Ureter (tissue), 1 donor: ENCODE measurements around the gene KDM2A. TPM values are rescaled to one million over a fixed set of nuclear protein-coding genes. Genes with fewer than 3 reads are reported as not detected.

ENCODE experiments used
- DNase-seq: peaks from one replicate; pipeline ENCODE4 v3.0.0-alpha.2; 2020; ENCODE audit warnings: low spot score
- total RNA-seq: library from RNA; stranded (reverse); gene quantifications from one replicate; pipeline ENCODE4 v1.2.4, GENCODE V29; 2023
- donor health status: DM: yes; HTN: yes; CAD: no.

The KDM2A gene
- total RNA-seq, 1 donor from 2014 or later = 106 TPM

DNA sequence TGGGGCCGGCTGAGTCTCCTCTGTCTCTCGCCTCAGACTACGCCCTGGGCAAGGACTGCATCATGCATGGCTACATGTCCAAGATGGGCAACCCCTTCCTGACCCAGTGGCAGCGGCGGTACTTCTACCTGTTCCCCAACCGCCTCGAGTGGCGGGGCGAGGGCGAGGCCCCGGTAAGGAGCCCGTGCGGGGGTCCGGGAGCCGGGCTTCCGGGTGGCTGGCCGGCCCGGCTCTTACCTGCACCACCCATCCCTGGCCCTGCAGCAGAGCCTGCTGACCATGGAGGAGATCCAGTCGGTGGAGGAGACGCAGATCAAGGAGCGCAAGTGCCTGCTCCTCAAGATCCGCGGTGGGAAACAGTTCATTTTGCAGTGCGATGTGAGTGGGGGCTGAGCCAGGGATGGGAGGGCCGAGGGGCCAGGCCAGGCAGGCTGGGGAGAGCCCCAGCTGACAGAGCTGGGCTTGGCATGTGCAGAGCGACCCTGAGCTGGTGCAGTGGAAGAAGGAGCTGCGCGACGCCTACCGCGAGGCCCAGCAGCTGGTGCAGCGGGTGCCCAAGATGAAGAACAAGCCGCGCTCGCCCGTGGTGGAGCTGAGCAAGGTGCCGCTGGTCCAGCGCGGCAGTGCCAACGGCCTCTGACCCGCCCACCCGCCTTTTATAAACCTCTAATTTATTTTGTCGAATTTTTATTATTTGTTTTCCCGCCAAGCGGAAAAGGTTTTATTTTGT, 165.9 kb downstream of the KDM2A start:
- DNase-seq = no peak

DNA sequence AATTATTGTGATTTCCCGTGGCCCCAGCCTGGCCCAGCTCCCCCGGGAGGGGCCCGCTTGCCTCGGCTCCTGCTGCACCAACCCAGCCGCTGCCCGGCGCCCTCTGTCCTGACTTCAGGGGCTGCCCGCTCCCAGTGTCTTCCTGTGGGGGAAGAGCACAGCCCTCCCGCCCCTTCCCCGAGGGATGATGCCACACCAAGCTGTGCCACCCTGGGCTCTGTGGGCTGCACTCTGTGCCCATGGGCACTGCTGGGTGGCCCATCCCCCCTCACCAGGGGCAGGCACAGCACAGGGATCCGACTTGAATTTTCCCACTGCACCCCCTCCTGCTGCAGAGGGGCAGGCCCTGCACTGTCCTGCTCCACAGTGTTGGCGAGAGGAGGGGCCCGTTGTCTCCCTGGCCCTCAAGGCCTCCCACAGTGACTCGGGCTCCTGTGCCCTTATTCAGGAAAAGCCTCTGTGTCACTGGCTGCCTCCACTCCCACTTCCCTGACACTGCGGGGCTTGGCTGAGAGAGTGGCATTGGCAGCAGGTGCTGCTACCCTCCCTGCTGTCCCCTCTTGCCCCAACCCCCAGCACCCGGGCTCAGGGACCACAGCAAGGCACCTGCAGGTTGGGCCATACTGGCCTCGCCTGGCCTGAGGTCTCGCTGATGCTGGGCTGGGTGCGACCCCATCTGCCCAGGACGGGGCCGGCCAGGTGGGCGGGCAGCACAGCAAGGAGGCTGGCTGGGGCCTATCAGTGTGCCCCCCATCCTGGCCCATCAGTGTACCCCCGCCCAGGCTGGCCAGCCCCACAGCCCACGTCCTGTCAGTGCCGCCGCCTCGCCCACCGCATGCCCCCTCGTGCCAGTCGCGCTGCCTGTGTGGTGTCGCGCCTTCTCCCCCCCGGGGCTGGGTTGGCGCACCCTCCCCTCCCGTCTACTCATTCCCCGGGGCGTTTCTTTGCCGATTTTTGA, 166.8 kb downstream of the KDM2A start:
- no peak for DNase-seq

DNA sequence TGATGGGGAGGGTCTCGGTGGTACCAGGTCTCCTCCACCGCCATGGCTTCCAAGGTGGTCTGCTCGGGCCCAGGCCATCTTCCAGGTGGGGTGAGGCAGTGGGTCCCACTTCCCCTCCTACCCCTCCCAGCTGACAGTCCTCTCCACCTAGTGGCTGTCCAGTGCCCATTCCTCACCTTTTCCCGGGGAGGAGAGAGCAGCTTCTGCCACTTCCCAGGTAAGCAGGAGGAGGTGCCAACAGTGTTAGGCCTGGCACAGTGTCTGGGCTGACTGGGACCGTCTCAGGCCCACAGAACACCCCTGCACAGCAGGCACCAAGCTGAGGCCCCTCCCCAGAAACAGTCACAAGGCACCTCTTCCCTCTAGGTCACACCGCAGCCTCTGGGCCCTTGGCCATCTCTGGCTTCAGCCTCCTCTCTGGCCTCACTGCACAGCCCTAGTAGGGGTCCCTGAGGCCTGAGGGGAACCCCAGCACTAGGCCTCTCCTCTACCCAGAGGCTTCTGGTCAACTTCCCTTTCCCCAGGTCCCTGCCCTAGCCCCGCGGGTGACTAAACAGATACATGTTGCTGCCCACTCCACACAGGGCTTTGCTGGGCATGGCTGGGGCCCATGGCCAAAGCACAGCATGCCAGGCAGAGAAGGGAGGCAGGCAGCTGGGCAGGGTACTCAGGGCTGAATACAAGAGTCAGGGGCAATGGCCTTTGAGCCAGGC, 167.7 kb downstream of the KDM2A start:
- no peak for DNase-seq

DNA sequence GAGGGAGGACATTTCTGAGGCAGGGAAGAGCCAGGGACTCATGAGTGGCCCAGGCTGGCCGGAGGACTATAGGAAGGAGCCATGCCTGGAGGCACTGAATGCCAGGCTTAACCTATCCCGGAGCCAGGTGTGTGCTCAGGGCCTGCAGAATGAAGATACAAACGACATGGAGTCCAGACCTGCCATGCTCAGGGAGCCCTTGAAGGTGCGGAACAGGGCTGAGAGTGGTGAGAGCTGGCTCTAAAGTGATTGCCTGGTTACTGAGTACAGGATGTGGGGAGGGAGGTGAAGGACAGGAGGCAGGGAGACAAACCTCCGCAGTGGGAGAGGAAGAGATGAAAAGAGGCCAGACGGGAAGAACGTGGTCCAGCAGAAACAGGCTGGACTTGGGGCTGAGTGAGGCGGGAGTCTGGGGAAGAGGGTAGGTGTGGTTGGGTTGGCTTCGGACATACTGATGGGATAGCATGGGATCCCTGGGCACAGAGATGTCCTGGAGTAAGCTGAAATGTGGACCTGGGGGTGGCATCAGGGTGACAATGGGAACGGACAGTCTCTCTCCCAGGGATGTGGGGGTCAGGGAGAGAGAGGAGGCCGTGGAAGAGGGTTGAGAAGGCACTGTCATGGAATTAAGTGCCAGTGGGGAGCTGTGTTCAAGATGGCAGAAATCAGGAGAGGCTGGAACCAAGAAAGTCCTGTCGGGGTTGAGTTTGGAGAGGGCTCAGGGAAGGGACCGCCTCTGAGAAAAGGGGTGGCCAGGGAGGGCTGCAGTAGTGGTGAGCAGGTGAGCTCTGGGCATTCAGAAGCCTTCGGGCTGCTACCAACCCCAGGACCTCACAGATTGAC, 168.5 kb downstream of the KDM2A start:
- DNase-seq = no peak

DNA sequence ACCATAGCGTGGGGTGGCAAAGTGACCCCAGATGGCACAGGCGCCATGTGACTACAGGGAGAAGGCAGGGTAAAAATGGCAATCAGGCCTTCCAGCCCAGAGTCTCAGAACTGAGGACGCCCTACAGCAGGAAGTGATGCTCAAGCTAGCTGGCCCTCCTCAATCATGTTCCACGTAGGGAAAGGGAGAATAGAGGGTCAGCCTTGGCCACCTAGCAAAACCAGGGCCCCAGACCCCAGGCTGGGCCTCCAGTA, 169.1 kb downstream of the KDM2A start:
- DNase-seq = no peak

DNA sequence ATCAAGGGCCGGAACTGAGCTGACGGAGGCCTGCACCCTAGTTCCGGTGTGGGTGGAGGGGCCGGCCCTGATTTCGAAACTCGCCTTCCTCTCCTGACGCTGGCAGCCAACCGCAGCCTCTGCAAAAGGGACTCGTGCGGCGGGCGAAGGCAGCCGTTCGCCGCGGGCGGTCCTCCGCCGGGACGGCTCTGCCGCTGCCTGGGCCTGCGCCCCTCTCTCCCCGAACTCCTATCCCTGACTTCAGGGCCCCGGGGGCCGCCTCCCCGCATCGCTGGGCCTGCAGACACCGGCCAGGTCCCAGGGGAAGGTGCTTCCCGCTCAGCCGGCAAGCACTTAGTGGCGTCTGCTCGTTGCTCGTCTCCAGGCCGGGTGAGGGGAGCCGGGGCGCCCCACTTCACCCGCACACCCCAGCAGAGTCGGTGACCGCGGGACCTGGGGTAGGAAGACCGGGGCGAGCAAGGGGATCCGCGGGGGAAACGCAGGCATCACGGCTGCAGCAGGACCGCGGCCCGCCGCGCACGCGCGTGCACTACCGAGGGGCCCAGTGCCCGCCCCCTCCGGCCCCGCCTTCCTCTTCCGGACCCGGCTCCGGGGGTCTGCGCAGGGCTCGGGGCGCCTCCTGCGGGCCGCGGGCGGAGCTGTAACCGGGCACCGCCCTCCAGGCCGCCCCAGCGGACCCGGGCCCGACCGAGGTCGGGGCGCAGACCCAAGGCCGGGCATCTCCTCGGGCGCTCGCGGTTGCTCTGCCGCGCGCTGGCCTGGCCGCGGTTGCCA, 169.6 kb downstream of the KDM2A start:
- peak; percentile 92 for DNase-seq

DNA sequence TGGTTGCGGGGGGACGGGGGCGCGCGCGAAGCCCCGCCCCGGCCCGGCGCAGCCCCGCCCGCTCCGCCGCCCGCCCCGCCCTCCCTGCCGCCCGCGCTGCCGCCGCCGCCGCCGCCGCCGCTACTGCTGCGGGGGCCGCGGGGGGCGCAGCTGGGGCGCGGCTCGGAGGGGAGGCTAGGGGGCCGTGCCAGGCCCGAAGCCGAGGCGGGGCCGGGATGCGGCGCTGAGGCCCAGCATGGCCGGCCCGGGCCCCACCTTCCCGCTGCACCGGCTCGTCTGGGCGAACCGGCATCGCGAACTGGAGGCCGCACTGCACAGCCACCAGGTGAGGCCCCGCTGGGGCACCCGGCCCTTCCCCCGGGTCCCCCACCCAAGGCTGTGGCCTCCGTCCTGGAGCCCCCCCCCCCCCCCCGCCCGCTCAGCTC, 170.2 kb downstream of the KDM2A start, which contains the start of gene ANKRD13D:
ANKRD13D (plus strand) TSS at position 78 of the 425 bp plus-strand sequence; CDS start at position 236, 158 bp downstream.
- DNase-seq = no peak

DNA sequence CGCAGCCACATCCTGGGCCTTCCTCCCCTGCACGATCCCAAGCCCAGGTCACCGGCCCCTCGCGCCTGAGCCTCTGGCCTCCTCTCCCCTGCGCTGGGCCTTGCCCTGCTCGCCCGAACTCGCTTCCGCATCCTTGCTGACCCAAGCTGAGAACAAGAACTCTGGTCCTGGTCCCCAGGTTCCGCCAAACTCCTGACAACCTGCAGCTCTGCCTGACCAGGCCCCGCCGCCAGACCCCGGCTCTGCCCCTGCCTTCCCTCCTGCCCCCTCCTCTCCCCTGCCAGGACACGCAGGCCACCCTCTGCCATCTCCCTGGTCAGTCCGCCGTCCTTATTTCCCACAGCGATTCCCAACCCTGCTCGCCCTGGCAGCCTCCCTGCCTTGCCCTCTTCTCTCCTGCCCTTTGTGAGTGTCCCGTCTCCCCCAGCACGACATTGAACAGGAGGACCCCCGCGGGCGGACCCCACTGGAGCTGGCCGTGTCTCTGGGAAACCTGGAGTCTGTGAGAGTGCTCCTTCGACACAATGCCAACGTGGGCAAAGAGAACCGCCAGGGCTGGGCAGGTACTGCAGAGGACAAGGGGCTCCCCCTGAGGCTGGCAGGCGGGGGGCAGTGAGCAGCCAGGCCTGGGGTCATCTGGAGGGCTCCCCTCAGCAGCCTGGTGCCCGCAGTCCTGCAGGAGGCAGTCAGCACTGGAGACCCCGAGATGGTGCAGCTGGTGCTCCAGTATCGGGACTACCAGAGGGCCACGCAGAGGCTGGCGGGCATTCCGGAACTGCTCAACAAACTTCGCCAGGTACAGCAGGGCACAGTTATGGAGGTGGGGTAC, 170.8 kb downstream of the KDM2A start:
- DNase-seq = no peak

DNA sequence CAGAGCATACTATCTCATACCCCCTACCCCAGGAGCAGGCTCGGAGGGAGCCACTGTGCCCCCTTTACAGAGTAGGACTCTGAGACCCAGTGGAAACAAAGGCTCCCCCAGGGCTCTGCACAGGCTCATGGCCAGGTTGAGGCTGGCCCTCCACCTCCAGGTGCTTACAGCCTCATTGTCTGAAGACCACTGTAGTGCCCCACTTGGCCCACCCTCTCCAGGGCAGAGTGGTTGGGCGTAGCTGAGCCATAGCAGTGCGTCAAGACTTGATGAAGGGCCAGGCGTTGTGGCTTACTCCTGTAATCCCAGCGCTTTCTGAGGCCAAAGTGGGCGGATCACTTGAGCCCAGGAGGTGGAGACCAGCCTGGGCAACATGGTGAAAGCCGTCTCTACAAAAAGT, 171.7 kb downstream of the KDM2A start:
- DNase-seq = no peak

DNA sequence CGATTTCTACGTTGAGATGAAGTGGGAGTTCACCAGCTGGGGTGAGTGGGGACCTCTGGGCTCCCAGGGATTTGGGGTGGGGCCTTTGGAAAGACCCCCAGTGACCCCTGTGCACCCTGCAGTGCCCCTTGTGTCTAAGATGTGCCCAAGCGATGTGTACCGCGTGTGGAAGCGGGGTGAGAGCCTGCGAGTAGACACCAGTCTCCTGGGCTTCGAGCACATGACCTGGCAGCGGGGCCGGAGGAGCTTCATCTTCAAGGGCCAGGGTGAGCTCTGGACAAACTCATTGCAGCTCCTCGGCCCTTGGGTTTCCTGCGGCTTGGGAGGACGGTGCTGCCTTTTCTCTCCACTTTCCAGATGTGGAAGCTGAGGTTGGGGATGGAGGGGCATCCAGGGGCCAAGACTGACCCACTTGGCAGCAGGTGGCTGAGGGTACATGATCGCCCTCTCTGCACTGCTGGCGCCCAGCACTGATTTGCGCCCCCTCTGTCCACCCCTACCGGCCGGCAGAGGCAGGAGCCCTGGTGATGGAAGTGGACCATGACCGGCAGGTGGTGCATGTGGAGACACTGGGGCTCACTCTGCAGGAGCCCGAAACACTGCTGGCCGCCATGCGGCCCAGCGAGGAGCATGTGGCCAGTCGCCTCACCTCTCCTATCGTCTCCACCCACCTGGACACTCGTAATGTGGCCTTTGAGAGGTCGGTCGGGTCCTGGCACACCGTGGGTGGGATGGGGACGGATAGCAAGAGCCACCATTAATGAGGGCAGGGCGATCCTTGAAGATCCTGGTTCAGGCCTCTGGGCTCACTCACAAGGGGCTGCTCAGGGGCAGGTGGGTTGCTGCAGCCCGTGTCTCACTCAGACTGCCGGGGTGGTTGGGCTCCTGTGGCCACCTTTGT, 172.7 kb downstream of the KDM2A start:
- no peak for DNase-seq

DNA sequence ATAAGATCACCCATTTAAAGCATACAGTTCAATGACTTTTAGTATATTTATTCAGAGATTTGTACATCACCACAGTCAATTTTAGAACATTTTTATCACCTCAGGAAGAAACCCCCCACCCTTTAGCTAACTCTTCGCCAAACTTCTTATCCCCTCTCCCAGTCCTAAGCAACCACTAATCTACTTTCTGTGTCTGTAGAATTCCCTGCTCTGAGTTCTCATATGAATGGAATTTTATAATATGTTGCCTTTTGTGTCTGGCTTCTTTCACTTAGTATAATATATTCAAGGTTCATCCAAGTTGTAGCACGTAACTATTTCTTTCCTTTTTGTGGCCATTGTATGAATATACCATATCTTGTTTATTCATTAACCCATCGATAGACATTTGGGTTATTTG, 173.6 kb downstream of the KDM2A start:
- no peak for DNase-seq

DNA sequence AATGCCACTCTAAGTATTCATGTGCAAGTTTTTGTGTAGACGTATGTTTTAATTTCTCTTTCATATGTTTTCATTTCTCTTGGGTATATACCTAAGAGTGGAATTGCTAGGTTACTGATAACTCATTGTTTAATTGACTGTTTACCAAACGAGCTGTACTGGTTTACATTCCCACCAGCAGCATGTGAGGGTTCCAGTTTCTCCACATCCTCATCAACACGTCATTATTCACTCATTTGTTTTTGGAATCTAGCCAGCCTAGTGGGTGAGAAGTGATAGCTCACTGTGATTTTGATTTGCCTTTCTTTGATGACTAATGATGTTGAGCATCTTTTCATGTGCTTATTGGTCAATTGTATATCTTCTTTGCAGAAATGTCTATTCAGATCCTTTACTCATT, 174.0 kb downstream of the KDM2A start:
- DNase-seq = no peak

DNA sequence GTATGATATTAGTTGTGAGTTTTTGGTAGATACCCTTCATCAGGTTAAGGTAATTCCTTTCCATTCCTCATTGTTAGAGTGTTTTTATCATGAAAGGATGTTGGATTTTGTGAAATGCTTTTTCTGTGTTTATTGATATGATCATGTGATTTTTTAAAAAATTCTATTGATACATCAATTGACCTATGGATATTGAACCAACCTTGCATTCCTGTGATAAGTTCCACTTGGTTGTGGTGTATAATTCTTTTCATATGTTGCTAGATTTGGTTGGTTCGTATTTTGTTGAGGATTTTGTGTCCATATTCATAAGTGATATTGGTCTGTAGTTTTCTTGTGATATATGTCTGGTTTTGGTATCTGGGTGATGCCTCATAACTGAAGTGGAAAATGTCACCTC, 176.8 kb downstream of the KDM2A start:
- DNase-seq = no peak

DNA sequence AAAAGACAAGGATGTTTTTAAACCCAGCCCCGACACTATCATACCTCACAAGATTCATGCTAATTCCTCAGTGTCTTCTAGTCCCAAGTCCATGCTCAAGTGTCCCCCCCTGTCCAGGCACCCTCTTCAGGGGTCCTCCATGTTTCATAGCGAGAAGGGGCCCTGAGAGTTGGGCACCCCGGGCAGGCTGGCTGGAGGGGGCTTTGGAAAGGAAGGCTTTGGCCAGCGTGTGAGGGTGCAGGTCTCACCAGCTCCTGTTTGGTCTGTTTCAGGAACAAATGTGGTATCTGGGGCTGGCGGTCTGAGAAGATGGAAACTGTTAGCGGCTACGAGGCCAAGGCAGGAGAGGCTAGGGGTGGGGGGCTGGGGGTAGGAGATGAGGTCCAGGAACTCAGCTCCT, 179.7 kb downstream of the KDM2A start:
- DNase-seq = no peak

DNA sequence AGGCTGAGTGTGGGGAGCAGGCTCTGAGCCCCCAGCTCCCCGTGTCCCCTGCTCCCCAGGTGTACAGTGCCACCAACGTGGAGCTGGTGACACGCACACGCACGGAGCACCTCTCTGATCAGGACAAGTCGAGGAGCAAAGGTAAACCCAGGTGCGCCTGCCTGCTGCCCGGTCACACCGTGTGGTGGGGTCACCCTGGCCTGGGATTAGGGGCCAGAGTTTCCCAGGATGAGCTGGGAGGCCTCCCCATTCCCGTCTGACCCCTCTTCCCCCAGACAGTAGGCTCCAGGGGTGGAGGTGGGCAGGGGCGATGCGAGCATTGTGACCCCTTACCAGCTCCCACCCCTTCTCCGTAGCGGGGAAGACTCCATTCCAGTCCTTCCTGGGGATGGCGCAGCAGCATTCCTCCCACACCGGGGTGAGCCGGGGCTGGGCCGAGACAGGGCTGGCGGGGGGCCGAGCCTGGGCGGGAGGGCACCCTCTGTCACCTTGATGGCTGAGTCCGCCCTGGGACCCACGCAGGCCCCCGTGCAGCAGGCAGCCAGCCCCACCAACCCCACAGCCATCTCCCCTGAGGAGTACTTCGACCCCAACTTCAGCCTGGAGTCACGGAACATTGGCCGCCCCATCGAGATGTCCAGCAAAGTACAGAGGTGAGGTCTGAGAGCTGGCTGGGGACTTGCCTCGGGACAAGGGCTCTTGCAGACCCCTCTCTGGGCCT, 180.6 kb downstream of the KDM2A start:
- no peak for DNase-seq

DNA sequence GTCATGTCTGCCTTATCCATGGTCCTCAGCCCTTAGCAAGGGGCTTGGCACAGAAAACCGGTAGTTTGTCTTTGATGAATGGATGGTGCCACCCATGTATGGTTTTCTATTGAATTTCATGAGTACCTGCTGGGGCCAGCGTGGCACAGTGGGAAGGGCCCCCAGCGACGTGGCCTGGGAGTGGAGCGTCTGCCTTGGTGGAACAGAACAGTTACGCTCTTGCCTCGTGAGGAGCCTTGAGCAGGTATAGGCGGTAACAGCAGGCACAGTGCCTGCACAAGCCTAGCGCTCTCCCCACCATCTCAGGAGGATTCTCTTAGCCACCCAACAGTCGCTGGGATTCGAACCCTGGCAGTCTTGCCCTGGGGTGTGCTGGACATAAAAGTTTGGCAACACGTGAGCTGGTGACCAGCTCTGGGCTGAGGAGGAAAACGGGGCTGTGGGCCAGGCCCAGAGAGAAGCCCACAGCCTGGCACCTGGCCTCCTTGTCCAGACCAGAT, 181.2 kb downstream of the KDM2A start:
- DNase-seq = no peak

DNA sequence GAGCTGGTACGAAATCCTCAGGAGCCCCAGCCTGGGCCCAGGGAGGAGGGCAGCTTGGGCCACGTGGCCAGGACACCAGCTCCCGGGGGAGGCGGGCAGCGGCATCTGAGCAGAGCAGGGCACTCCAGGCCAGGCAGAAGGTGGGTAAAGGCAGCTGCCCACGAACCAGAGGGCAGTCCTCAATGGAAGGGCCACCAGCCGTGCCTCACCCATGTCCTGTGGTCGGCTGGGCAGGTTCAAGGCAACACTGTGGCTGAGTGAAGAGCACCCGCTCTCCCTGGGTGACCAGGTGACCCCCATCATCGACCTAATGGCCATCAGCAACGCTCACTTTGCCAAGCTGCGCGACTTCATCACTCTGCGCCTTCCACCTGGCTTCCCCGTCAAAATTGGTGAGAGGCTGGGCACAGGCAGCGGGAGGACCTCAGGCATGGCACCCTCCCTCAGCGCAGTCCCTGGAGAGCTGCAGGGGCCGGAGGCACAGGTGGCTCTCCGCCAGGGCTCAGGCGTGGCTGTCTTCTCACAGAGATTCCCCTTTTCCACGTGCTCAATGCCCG, 181.8 kb downstream of the KDM2A start:
- no peak for DNase-seq
